ENCODE data around the gene CDH4.

DNA sequence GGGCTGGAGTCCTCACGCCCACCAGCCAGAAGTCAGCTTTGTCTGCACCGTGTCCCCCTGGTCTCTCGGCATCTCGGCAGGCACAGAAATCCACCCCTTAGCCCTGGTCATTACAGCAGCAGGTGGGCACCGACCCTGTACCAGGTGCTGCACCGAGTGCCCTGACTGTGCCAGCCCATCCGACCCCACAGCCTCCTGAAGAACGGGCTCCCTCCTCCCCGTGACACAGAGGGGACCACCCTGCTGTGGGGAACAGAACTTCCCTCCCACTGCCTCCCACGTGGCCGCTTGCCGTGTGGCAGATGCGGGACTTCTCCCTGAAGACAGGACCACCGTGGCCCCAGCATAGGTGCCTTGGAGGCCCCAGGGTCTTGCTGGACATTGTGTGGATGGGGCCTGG, 652.4 kb downstream of the CDH4 start:
- TF ChIP-seq, protein P1, sequence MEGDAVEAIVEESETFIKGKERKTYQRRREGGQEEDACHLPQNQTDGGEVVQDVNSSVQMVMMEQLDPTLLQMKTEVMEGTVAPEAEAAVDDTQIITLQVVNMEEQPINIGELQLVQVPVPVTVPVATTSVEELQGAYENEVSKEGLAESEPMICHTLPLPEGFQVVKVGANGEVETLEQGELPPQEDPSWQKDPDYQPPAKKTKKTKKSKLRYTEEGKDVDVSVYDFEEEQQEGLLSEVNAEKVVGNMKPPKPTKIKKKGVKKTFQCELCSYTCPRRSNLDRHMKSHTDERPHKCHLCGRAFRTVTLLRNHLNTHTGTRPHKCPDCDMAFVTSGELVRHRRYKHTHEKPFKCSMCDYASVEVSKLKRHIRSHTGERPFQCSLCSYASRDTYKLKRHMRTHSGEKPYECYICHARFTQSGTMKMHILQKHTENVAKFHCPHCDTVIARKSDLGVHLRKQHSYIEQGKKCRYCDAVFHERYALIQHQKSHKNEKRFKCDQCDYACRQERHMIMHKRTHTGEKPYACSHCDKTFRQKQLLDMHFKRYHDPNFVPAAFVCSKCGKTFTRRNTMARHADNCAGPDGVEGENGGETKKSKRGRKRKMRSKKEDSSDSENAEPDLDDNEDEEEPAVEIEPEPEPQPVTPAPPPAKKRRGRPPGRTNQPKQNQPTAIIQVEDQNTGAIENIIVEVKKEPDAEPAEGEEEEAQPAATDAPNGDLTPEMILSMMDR (IDR thresholded peaks at IDR 0.05) = no peak
- TF ChIP-seq POLR2AphosphoS5 (IDR thresholded peaks at IDR 0.05) = no peak
- TF ChIP-seq POLR2A (IDR thresholded peaks at IDR 0.05) = no peak

Data from sigmoid colon (tissue), 4 donors.